Calu3 (cell line): ENCODE results near the gene NPM1. TPM values are rescaled to one million over a fixed set of nuclear protein-coding genes. Genes with fewer than 3 reads are reported as not detected.

Source experiments
- BruUV-seq: library from RNA; stranded (reverse); fragments of 400-500 nt; replicated peaks from 2 replicates; lab custom pipeline; 2021; lab: Mats Ljungman, UMichigan
- CTCF ChIA-PET: fragments of 300-600 bp; sonication (Branson Sonifier 250); formaldehyde crosslinking; loops from one replicate; lab custom pipeline; 2022; ENCODE audit warnings: antibody characterized with exemption; lab: Charles Lee
- DNase-seq: peaks from one replicate; pipeline ENCODE4 v3.0.0; 2022
- H3K27ac Mint-ChIP-seq: one replicate; pipeline ENCODE4 v1.8.0; 2022; ENCODE audit warnings: mixed read lengths; ENCODE audit not compliant: unreplicated experiment
- H3K27me3 Mint-ChIP-seq: one replicate; pipeline ENCODE4 v1.8.0; 2022; ENCODE audit warnings: mixed read lengths; ENCODE audit not compliant: unreplicated experiment
- H3K36me3 Mint-ChIP-seq: one replicate; pipeline ENCODE4 v1.8.0; 2022; ENCODE audit warnings: mild to moderate bottlenecking, moderate library complexity, mixed read lengths; ENCODE audit not compliant: insufficient read depth, unreplicated experiment
- H3K4me1 Mint-ChIP-seq: one replicate; pipeline ENCODE4 v1.8.0; 2022; ENCODE audit warnings: mild to moderate bottlenecking, low read depth, mixed read lengths; ENCODE audit not compliant: unreplicated experiment
- H3K4me3 Mint-ChIP-seq: one replicate; pipeline ENCODE4 v1.8.0; 2022; ENCODE audit warnings: mild to moderate bottlenecking, low read depth, moderate library complexity, mixed read lengths; ENCODE audit not compliant: unreplicated experiment
- H3K9me3 Mint-ChIP-seq: one replicate; pipeline ENCODE4 v1.8.0; 2022; ENCODE audit warnings: low read depth, mixed read lengths; ENCODE audit not compliant: unreplicated experiment
- CTCF ChIP-seq: fragments of 200-600 bp; IDR thresholded peaks from one replicate; pipeline ENCODE4 v1.8.0; 2022; ENCODE audit warnings: antibody characterized with exemption; ENCODE audit not compliant: unreplicated experiment
- intact Hi-C: fragments of 100-400 bp; cut with micrococcal nuclease; formaldehyde crosslinking; loops from one replicate; pipeline ENCODE4 v1.10.0; 2022; ENCODE audit not compliant: unreplicated experiment
- total RNA-seq: library from RNA; stranded (reverse); gene quantifications from 2 replicates; pipeline ENCODE4 v1.2.3, GENCODE V29; 2022

The NPM1 gene
- total RNA-seq, 1 experiment from 2014 or later = 1,863 TPM

GRCh38 chr5:171425596-171426244 lies 38.1 kb downstream of the NPM1 start:
- Mint-ChIP-seq H3K27me3 (peaks cover 31% of the 10 kb centered on the region), H3K4me3 (no peak overlapping the region), H3K36me3 (peaks cover 1% of the 10 kb centered on the region), H3K27ac (no peak overlapping the region), H3K4me1 (peaks cover 31% of the 10 kb centered on the region), H3K9me3 (no peaks in the 10 kb centered on the region)
- TF ChIP-seq CTCF = no peak
- CTCF ChIA-PET = no interaction called here
- BruUV-seq = no TSS peak
- intact Hi-C loops = no loop called here
- no peak for DNase-seq

GRCh38 chr5:171426266-171426665 lies 38.6 kb downstream of the NPM1 start:
- CTCF ChIA-PET = no interaction called here
- peaks cover 25% of the 10 kb centered on the region for H3K4me1 Mint-ChIP-seq
- peaks cover 26% of the 10 kb centered on the region for H3K27me3 Mint-ChIP-seq
- intact Hi-C loops = no loop called here
- H3K4me3 Mint-ChIP-seq = no peak overlapping the region
- H3K36me3 Mint-ChIP-seq = no peaks in the 10 kb centered on the region
- DNase-seq = no peak
- TF ChIP-seq CTCF = no peak
- H3K27ac Mint-ChIP-seq = no peak overlapping the region
- no peaks in the 10 kb centered on the region for H3K9me3 Mint-ChIP-seq
- no TSS peak for BruUV-seq

- no peak for DNase-seq
- no peak overlapping the region for H3K4me3 Mint-ChIP-seq
- peaks cover 24% of the 10 kb centered on the region for H3K4me1 Mint-ChIP-seq
- CTCF ChIA-PET = no interaction called here
- H3K9me3 Mint-ChIP-seq = no peaks in the 10 kb centered on the region
- BruUV-seq = no TSS peak
- H3K36me3 Mint-ChIP-seq = no peaks in the 10 kb centered on the region
- peaks cover 22% of the 10 kb centered on the region for H3K27me3 Mint-ChIP-seq
- TF ChIP-seq CTCF = no peak
- intact Hi-C loops = no loop called here
- H3K27ac Mint-ChIP-seq = no peak overlapping the region
Measured at GRCh38 chr5:171426680-171427079, 39.0 kb downstream of the NPM1 start.

- no peak overlapping the region for H3K4me3 Mint-ChIP-seq
- CTCF ChIA-PET = interaction anchor here (0.6 kb wide), 1 partner anchor 8 kb away, joined by 3 read pairs; the partner anchor contains the start of gene FGF18
- no TSS peak for BruUV-seq
Measured at GRCh38 chr5:171427318-171428167, 39.9 kb downstream of the NPM1 start.

More at GRCh38 chr5:171427318-171428167, 39.9 kb downstream of the NPM1 start:
- Mint-ChIP-seq H3K4me1 (peaks cover 24% of the 10 kb centered on the region), H3K27me3 (peaks cover 18% of the 10 kb centered on the region), H3K9me3 (no peaks in the 10 kb centered on the region), H3K36me3 (no peaks in the 10 kb centered on the region), H3K27ac (no peak overlapping the region)
- intact Hi-C loops = no loop called here
- DNase-seq = no peak
- no peak for TF ChIP-seq CTCF
